ENCODE measurements around the gene TXNIP. TPM values are rescaled to one million over a fixed set of nuclear protein-coding genes. Genes with fewer than 3 reads are reported as not detected.
A peak's percentile ranks its signal among the peaks of the same experiment; 100 is the strongest.

TXNIP gene
- polyA plus RNA-seq, 1 donor (not counting 4 experiments of a cell fraction or from before 2014, with no cell fraction given): 159 TPM

GRCh38 chr1:146001709-146002108 is 5.3 kb upstream of the TXNIP start:
- peak overlapping the region; percentile 68 for H2AFZ ChIP-seq (ENCODE audit: control insufficient read depth, low read length)
- no peak for FAIRE-seq
- H3K9me1 ChIP-seq (ENCODE audit: control insufficient read depth, extremely low read depth, insufficient read depth, low read length): no peaks in the 10 kb centered on the region
- H3K9me3 ChIP-seq (ENCODE audit: control insufficient read depth, low read depth, low read length): no peaks in the 10 kb centered on the region
- H3K79me2 ChIP-seq (ENCODE audit: control insufficient read depth, insufficient read depth, low read length): no peaks in the 10 kb centered on the region
- H3K27ac ChIP-seq (ENCODE audit: control insufficient read depth, insufficient read depth, low read length): peak overlapping the region; percentile 40
- no peak overlapping the region for H3K9ac ChIP-seq (ENCODE audit: control insufficient read depth, extremely low read depth, insufficient read depth, low read length)
- H4K20me1 ChIP-seq (ENCODE audit: control insufficient read depth, extremely low read depth, insufficient read depth, low read length): no peaks in the 10 kb centered on the region
- no peak overlapping the region for H3K4me3 ChIP-seq (ENCODE audit: control insufficient read depth in 2 of 3, extremely low read depth in 1 of 3, insufficient read depth in 2 of 3, low read depth in 1 of 3, low read length in 3 of 3)
- H3K36me3 ChIP-seq (ENCODE audit: control insufficient read depth in 2 of 2, extremely low read depth in 1 of 2, insufficient read depth in 2 of 2, low read length in 2 of 2): no peaks in the 10 kb centered on the region
- no peak for DNase-seq (ENCODE audit: low read depth, low spot score)
- dilution Hi-C loops (cut with MboI; ENCODE audit: extremely low pct_ligation_motif_present, low sequenced_read_pairs): no loop called here
- H3K27me3 ChIP-seq (ENCODE audit: control insufficient read depth, extremely low read depth, insufficient read depth, low read length): no peaks in the 10 kb centered on the region
- H3K4me1 ChIP-seq (ENCODE audit: control insufficient read depth, extremely low read depth, insufficient read depth, low read length): peaks cover 36% of the 10 kb centered on the region
- no peak for TF ChIP-seq EZH2 (IDR thresholded peaks at IDR 0.05; ENCODE audit: low read length)
- TF ChIP-seq CTCF (optimal IDR thresholded peaks at IDR 0.05 in 1 of 3, IDR thresholded peaks at IDR 0.05 in 1 of 3, conservative IDR thresholded peaks at IDR 0.05 in 1 of 3; ENCODE audit: extremely low read depth in 1 of 3, insufficient read depth in 2 of 3, low read length in 3 of 3): no peak
- no peak overlapping the region for H3K4me2 ChIP-seq (ENCODE audit: control insufficient read depth, extremely low read depth, insufficient read depth, low read depth, low read length)

GRCh38 chr1:145999321-146000024 is 3.1 kb upstream of the TXNIP start:
- Histone ChIP-seq H3K9me3 (ENCODE audit: control insufficient read depth, low read depth, low read length) (no peaks in the 10 kb centered on the region), H3K36me3 (ENCODE audit: control insufficient read depth in 2 of 2, extremely low read depth in 1 of 2, insufficient read depth in 2 of 2, low read length in 2 of 2) (peaks cover 3 to 4% of the 10 kb centered on the region in 2 experiments), H2AFZ (ENCODE audit: control insufficient read depth, low read length) (peak overlapping the region; percentile 67), H3K9me1 (ENCODE audit: control insufficient read depth, extremely low read depth, insufficient read depth, low read length) (no peaks in the 10 kb centered on the region), H4K20me1 (ENCODE audit: control insufficient read depth, extremely low read depth, insufficient read depth, low read length) (no peaks in the 10 kb centered on the region), H3K9ac (ENCODE audit: control insufficient read depth, extremely low read depth, insufficient read depth, low read length) (no peak overlapping the region), H3K27ac (ENCODE audit: control insufficient read depth, insufficient read depth, low read length) (no peak overlapping the region), H3K79me2 (ENCODE audit: control insufficient read depth, insufficient read depth, low read length) (peaks cover 8% of the 10 kb centered on the region), H3K4me3 (ENCODE audit: control insufficient read depth in 2 of 3, extremely low read depth in 1 of 3, insufficient read depth in 2 of 3, low read depth in 1 of 3, low read length in 3 of 3) (no peak overlapping the region), H3K4me1 (ENCODE audit: control insufficient read depth, extremely low read depth, insufficient read depth, low read length) (peaks cover 44% of the 10 kb centered on the region), H3K27me3 (ENCODE audit: control insufficient read depth, extremely low read depth, insufficient read depth, low read length) (no peaks in the 10 kb centered on the region), H3K4me2 (ENCODE audit: control insufficient read depth, extremely low read depth, insufficient read depth, low read depth, low read length) (no peak overlapping the region)
- TF ChIP-seq CTCF (optimal IDR thresholded peaks at IDR 0.05 in 1 of 3, IDR thresholded peaks at IDR 0.05 in 1 of 3, conservative IDR thresholded peaks at IDR 0.05 in 1 of 3; ENCODE audit: extremely low read depth in 1 of 3, insufficient read depth in 2 of 3, low read length in 3 of 3): no peak
- TF ChIP-seq EZH2 (IDR thresholded peaks at IDR 0.05; ENCODE audit: low read length): no peak
- dilution Hi-C loops (cut with MboI; ENCODE audit: extremely low pct_ligation_motif_present, low sequenced_read_pairs): no loop called here
- FAIRE-seq: no peak
- no peak for DNase-seq (ENCODE audit: low read depth, low spot score)

All from keratinocyte (primary cell).